ENCODE data around the gene FRAT2. TPM values are rescaled to one million over a fixed set of nuclear protein-coding genes. Genes with fewer than 3 reads are reported as not detected.

FRAT2 gene
- total and polyA plus RNA-seq, 2 donors (not counting 3 experiments of a cell fraction or from before 2014, with no cell fraction given) = 6.6 to 11.3 TPM

DNA sequence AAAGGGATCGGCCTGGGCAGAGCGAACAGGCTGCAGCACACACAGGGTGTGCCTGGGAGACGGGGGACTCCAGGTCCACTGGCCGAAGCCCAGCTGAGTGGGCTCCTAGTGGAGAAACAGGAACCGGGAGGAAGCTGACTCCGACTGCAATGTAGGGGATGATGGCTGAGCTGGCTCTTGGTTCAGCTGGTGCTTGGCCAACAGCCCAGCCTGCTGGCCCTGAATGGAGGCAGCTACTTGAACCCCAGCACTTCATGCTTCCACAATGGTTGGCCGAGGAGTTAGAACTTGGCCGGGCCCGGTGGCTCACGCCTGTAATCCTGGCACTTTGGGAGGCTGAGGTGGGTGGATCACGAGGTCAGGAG is 27.0 kb upstream of the FRAT2 start:
- CTCF ChIA-PET = interaction anchor here (0.8 to 3.1 kb wide), 5 partner anchors 28 to 288 kb away, joined by 3 to 29 read pairs (median 6); partner anchors contain the start of genes ARHGAP19 and FRAT1
- FAIRE-seq = no peak
- dilution Hi-C loops (cut with MboI; ENCODE audit: extremely low pct_ligation_motif_present, low sequenced_read_pairs) = no loop called here

More for the DNA sequence above, 27.0 kb upstream of the FRAT2 start:
- intact Hi-C loops (cut with micrococcal nuclease) = no loop called here
- peaks cover 3% of the 10 kb centered on the region for H3K4me1 ChIP-seq (ENCODE audit: control insufficient read depth, extremely low read depth, insufficient read depth, low read length)
- H3K9ac ChIP-seq (replicated peaks; ENCODE audit: extremely low read depth, insufficient read depth, low read length) = no peak overlapping the region
- no peak overlapping the region for H2AFZ ChIP-seq (ENCODE audit: low read depth, low read length)
- peaks cover 0 to 12% of the 10 kb centered on the region in 2 experiments for H3K36me3 ChIP-seq (ENCODE audit: control insufficient read depth in 2 of 2, extremely low read depth in 1 of 2, insufficient read depth in 2 of 2, low read length in 2 of 2)
- no peaks in the 10 kb centered on the region for H4K20me1 ChIP-seq (replicated peaks; ENCODE audit: control insufficient read depth, extremely low read depth, insufficient read depth, low read length)
- TF ChIP-seq, protein P1, sequence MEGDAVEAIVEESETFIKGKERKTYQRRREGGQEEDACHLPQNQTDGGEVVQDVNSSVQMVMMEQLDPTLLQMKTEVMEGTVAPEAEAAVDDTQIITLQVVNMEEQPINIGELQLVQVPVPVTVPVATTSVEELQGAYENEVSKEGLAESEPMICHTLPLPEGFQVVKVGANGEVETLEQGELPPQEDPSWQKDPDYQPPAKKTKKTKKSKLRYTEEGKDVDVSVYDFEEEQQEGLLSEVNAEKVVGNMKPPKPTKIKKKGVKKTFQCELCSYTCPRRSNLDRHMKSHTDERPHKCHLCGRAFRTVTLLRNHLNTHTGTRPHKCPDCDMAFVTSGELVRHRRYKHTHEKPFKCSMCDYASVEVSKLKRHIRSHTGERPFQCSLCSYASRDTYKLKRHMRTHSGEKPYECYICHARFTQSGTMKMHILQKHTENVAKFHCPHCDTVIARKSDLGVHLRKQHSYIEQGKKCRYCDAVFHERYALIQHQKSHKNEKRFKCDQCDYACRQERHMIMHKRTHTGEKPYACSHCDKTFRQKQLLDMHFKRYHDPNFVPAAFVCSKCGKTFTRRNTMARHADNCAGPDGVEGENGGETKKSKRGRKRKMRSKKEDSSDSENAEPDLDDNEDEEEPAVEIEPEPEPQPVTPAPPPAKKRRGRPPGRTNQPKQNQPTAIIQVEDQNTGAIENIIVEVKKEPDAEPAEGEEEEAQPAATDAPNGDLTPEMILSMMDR (IDR thresholded peaks at IDR 0.05; ENCODE audit: extremely low read depth in 1 of 2, insufficient read depth in 1 of 2, low read depth in 1 of 2, low read length in 2 of 2) = no peak
- TF ChIP-seq POLR2A (IDR thresholded peaks at IDR 0.05; ENCODE audit: low read depth, low read length) = no peak
- TF ChIP-seq MYC (IDR thresholded peaks at IDR 0.05; ENCODE audit: low read depth, low read length) = no peak
- TF ChIP-seq FOS (IDR thresholded peaks at IDR 0.05; ENCODE audit: borderline replicate concordance, insufficient read depth, low read length) = no peak
- no peak for TF ChIP-seq EZH2 (IDR thresholded peaks at IDR 0.05; ENCODE audit: borderline replicate concordance, low read depth, low read length, severe bottlenecking)
- TF ChIP-seq, protein P2, sequence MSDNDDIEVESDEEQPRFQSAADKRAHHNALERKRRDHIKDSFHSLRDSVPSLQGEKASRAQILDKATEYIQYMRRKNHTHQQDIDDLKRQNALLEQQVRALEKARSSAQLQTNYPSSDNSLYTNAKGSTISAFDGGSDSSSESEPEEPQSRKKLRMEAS (IDR thresholded peaks at IDR 0.05; ENCODE audit: insufficient read depth, insufficient read length) = no peak
- TF ChIP-seq GATA2 (IDR thresholded peaks at IDR 0.05; ENCODE audit: insufficient read depth, insufficient read length, low read depth, low read length) = no peak
- no peak for TF ChIP-seq POLR2AphosphoS5 (IDR thresholded peaks at IDR 0.05; ENCODE audit: insufficient read depth, low read depth, low read length)
- TF ChIP-seq JUN (IDR thresholded peaks at IDR 0.05; ENCODE audit: borderline replicate concordance, insufficient read depth, insufficient read length, low read depth) = no peak
- no peaks in the 10 kb centered on the region for H3K79me2 ChIP-seq (ENCODE audit: control insufficient read depth, insufficient read depth, low read length)
- no peak overlapping the region for H3K27ac ChIP-seq (ENCODE audit: insufficient read depth, low read depth, low read length)
- no peak overlapping the region for H3K4me3 ChIP-seq (replicated peaks in 1 of 3; ENCODE audit: insufficient read depth in 1 of 3, low read depth in 1 of 3, low read length in 3 of 3)
- POLR2A ChIA-PET = no interaction called here
- H3K4me2 ChIP-seq (ENCODE audit: insufficient read depth, low read length) = no peak overlapping the region
- BruUV-seq (replicated peaks) = no TSS peak
- H3K9me1 ChIP-seq (replicated peaks; ENCODE audit: control insufficient read depth, extremely low read depth, insufficient read depth, low read length) = no peaks in the 10 kb centered on the region
- H3K9me3 ChIP-seq (replicated peaks; ENCODE audit: control insufficient read depth, insufficient read depth, low read length) = no peaks in the 10 kb centered on the region
- DNase-seq (ENCODE audit: low read depth, low spot score) = peak; percentile 34
- H3K27me3 ChIP-seq (ENCODE audit: control insufficient read depth in 2 of 2, insufficient read depth in 2 of 2, low read length in 2 of 2) = no peaks in the 10 kb centered on the region

All from endothelial cell of umbilical vein (primary cell).